GM10847 (cell line): ENCODE data around the gene CUBN.

Source experiments
- POLR2A ChIP-seq: IDR thresholded peaks from 2 replicates; pipeline ENCODE4 v1.6.1; 2011; ENCODE audit not compliant: insufficient read length; ENCODE audit errors: extremely low read depth

Gene CUBN

DNA sequence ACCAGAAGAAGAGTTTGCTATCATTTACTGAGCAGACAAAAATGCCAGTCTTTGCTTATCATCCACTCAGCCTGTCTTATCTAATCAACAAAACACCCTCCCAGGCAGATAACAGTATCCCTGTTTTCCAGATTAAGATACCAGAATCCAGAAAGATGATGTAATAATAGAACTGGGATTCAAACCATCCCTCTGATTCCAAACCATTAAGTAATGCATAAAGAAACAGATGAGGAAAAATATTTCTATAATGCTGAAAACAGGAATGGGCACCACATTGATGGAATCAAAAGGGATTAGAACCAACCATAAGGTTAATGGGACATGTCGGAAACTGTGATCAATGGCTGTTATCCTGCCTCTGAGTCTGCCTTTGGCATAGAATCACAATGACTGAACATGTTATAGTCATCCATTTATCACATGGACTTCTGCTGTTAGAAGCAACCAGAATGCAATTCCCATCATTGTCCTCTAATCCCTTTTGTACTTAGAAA, 220.3 kb downstream of the CUBN start:
- no peak for TF ChIP-seq POLR2A

- TF ChIP-seq POLR2A, result no peak
These were observed 221.9 kb downstream of the CUBN start for GRCh38 chr10:16907687-16908086.

GRCh38 chr10:16905320-16905719, 224.3 kb downstream of the CUBN start:
- no peak for TF ChIP-seq POLR2A

DNA sequence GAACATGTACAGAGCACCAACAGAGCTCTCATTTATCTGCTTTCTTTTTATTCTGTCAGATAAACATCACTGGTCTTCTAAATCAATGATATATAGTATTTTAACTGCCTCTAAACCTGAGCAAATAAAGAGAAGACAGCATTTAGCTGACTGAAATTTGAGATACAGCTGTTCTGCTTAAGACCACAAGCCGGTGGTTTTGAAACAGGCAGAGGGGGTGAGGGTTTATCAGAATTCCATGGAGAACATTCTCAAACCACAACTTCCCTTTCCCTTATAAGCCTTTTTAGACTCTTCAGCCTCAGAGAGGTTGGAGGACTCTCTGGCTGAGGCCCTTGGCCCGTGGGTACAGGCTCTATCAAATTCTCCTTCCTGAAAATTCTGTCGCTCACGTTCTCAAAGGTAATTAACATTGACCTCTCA, 225.0 kb downstream of the CUBN start:
- TF ChIP-seq POLR2A, result no peak

GRCh38 chr10:16904049-16904448, 225.6 kb downstream of the CUBN start:
- no peak for TF ChIP-seq POLR2A

GRCh38 chr10:16902606-16903005, 227.0 kb downstream of the CUBN start:
- no peak for TF ChIP-seq POLR2A

GRCh38 chr10:16901106-16901505, 228.5 kb downstream of the CUBN start:
- TF ChIP-seq POLR2A, result no peak

GRCh38 chr10:16896993-16897392, 232.6 kb downstream of the CUBN start:
- TF ChIP-seq POLR2A, result no peak

DNA sequence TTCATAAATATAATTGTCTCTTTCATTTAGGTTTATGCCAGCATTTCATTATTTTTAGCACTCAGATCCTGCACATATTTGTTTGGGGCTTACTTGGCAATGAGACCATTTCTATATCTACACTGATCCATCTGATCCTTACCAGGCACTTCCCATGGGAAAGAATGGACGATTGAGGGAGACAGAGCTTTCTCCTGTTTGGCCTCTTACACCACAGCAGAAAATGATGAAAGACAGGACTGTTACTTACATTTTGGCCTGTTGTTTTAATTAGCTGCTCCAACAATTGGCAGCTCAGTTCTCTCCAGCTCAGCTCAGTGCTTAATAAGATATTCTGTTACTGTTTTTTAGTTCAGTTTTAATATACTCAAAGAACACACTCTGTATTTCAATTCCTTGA, 234.8 kb downstream of the CUBN start:
- no peak for TF ChIP-seq POLR2A

DNA sequence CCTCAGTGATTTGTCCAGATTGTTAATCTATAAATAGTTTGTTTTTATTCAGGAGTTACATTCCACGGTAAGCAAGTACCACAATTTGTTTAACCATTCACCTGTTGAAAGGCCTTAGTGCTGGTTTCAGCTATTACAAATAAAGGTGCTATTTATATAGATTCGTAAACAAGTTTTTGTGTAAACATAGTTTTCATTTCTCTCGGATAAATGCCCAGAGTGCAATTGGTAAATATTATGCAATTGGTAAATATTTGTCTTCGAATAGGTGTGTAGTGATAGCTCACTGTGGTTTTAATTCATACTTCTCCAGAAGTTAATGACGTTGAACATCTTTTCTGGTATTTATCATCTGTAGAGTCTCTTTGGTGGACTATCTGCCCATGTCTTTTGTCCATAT, 235.9 kb downstream of the CUBN start:
- TF ChIP-seq POLR2A, result no peak

DNA sequence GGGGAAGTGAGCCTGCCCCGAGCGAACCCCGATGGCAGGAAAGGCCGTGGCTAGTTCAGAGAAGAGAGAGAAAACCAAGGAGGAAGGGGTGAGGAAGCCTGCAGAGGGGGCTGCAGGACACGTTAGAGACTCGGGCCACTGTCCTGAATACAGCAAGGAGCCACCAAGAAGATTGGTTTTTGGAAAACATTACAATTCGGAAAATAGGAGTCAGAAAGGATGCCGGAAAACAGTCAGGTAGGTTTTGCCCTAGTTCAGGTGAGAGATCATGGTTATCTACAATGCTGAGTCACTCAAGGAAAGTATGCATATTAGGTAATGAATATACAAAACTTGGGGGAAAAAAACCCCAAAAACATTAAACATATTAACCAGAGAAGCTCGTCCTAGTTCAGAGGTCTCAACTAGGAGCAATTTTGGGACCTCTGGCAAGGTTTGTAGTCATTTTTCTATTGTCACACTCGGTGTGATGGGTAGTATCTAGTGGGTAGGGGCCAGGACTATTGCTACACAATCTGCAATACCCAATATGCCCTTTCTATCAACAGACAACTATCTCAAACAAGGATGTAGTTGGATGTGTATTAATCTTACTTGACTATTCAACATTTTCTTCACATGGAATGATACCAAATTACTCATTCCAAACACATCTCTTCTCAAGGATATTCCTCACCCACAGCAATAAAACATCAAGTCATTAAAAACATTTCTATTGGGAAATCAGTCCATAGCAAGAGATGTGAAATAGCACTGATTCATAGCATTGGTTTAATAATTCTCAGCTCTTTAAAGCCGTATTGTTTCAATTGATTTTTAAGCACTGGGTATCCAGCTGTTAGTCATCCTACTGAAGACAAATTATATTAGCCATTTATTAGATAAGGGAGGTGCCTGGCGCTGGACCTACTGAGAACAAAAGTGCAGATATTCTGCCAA, 238.0 kb downstream of the CUBN start:
- no peak for TF ChIP-seq POLR2A

- no peak for TF ChIP-seq POLR2A
These were observed 238.9 kb downstream of the CUBN start for GRCh38 chr10:16890691-16891090.

GRCh38 chr10:16887565-16887964, 242.0 kb downstream of the CUBN start:
- TF ChIP-seq POLR2A, result no peak

GRCh38 chr10:16886031-16886430, 243.6 kb downstream of the CUBN start:
- TF ChIP-seq POLR2A, result no peak

GRCh38 chr10:16884497-16884896, 245.1 kb downstream of the CUBN start:
- TF ChIP-seq POLR2A, result no peak

- no peak for TF ChIP-seq POLR2A
These were observed 246.5 kb downstream of the CUBN start for GRCh38 chr10:16883084-16883483.

DNA sequence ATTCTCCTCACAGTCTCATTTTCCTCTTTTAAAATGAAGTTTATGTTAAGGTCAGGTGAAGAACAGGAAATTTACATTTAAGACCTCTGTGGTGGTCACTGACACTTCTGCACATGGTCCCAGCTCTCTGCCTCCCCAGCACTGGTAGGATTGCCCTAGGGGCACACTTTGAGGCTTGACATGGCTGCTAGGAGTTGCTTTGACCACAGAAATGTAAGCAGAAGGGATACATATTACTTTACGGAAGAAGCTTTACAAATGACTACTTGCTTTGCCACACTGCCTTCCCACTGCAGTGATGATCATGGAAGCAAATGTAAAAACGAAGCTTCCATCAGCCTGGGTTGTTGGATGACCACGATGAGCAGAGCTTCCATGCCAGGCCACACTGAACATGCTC, 259.3 kb downstream of the CUBN start:
- TF ChIP-seq POLR2A, result no peak
